ENCODE results near the gene SMYD3. TPM values are rescaled to one million over a fixed set of nuclear protein-coding genes. Genes with fewer than 3 reads are reported as not detected.

SMYD3 gene
- total RNA-seq, 1 experiment from 2014 or later = 17.4 TPM

DNA sequence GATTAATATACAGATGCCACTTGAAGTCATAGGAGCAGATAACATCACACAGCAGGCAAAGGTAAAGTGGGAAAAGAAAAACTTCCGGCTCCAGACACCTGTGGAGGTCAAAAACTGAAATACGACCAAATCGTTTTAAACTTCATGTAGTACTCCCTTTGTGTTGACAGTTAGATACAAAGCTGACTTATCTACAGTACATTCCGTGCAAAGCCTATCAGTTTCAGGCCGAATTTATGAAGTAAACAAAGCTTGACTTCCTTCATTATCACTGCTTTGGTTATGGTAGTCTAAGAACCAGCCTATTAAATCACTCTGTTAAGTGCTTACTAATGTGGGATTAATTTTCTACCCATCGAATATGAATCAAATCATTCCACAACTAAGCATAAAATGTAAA is 156.3 kb downstream of the SMYD3 start:
- H3K9me3 ChIP-seq (ENCODE audit: control insufficient read depth, insufficient read depth, low read depth, low read length) = no peaks in the 10 kb centered on the region
- ATAC-seq = no peak
- intact Hi-C loops (cut with micrococcal nuclease; ENCODE audit: unreplicated experiment) (no loop called here), in situ Hi-C loops (cut with HindIII; ENCODE audit: low pct_unique_long_range_greater_than_20kb, low sequenced_read_pairs) (no loop called here)
- no peak for DNase-seq (ENCODE audit: low read depth, low spot score)
- CTCF ChIA-PET = no interaction called here
- no peaks in the 10 kb centered on the region for H3K36me3 ChIP-seq (ENCODE audit: control insufficient read depth, insufficient read depth, low read length)
- H3K27ac ChIP-seq (ENCODE audit: low read length) = no peak overlapping the region
- no peak for TF ChIP-seq TCF7L2 (IDR thresholded peaks at IDR 0.05; ENCODE audit: low read depth, low read length)
- TF ChIP-seq, protein P1, sequence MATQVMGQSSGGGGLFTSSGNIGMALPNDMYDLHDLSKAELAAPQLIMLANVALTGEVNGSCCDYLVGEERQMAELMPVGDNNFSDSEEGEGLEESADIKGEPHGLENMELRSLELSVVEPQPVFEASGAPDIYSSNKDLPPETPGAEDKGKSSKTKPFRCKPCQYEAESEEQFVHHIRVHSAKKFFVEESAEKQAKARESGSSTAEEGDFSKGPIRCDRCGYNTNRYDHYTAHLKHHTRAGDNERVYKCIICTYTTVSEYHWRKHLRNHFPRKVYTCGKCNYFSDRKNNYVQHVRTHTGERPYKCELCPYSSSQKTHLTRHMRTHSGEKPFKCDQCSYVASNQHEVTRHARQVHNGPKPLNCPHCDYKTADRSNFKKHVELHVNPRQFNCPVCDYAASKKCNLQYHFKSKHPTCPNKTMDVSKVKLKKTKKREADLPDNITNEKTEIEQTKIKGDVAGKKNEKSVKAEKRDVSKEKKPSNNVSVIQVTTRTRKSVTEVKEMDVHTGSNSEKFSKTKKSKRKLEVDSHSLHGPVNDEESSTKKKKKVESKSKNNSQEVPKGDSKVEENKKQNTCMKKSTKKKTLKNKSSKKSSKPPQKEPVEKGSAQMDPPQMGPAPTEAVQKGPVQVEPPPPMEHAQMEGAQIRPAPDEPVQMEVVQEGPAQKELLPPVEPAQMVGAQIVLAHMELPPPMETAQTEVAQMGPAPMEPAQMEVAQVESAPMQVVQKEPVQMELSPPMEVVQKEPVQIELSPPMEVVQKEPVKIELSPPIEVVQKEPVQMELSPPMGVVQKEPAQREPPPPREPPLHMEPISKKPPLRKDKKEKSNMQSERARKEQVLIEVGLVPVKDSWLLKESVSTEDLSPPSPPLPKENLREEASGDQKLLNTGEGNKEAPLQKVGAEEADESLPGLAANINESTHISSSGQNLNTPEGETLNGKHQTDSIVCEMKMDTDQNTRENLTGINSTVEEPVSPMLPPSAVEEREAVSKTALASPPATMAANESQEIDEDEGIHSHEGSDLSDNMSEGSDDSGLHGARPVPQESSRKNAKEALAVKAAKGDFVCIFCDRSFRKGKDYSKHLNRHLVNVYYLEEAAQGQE (IDR thresholded peaks at IDR 0.05; ENCODE audit: insufficient read depth in 1 of 2, low read depth in 2 of 2, low read length in 1 of 2) = no peak
- TF ChIP-seq CTCF (IDR thresholded peaks at IDR 0.05) = no peak
- POLR2A ChIA-PET = no interaction called here
- no peaks in the 10 kb centered on the region for H3K27me3 ChIP-seq (ENCODE audit: control insufficient read depth, insufficient read depth, low read length)
- BruUV-seq (replicated peaks) = no TSS peak
- no peak overlapping the region for H3K4me3 ChIP-seq (ENCODE audit: low read depth in 2 of 2, low read length in 2 of 2)
- no peaks in the 10 kb centered on the region for H3K4me1 ChIP-seq (ENCODE audit: control insufficient read depth, insufficient read depth, low read length)

DNA sequence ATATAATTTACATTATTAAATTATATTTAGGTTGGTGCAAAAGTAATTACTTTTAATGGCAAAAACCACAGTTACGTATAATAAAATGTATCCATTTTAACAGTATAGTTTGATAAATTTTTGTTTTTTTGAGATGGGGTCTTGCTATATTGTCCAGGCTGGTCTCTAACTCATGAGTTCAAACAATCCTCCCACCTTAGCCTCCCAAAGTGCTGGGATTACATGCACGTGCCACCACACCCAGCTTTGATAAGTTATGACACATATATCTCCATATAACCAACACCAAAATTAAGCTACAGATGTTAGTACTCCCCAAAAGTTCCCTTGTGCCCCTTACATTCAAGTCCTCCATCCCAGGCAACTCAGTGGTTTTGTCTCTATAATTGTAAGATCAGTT is 163.1 kb downstream of the SMYD3 start:
- ChIA-PET CTCF (no interaction called here), POLR2A (no interaction called here)
- H3K4me3 ChIP-seq (ENCODE audit: low read depth in 2 of 2, low read length in 2 of 2) = no peak overlapping the region
- in situ Hi-C loops (cut with HindIII; ENCODE audit: low pct_unique_long_range_greater_than_20kb, low sequenced_read_pairs) = no loop called here
- no peak for DNase-seq (ENCODE audit: low read depth, low spot score)
- TF ChIP-seq POLR2AphosphoS5 (IDR thresholded peaks at IDR 0.05; ENCODE audit: low read depth, low read length) = no peak
- TF ChIP-seq SIN3A (IDR thresholded peaks at IDR 0.05; ENCODE audit: borderline replicate concordance, insufficient read depth, low read depth, low read length) = no peak
- TF ChIP-seq CTCF (IDR thresholded peaks at IDR 0.05) = no peak
- TF ChIP-seq, protein P1 (IDR thresholded peaks at IDR 0.05; ENCODE audit: insufficient read depth in 1 of 2, low read depth in 2 of 2, low read length in 1 of 2) = no peak
- no peak for TF ChIP-seq TCF7L2 (IDR thresholded peaks at IDR 0.05; ENCODE audit: low read depth, low read length)
- intact Hi-C loops (cut with micrococcal nuclease; ENCODE audit: unreplicated experiment) = no loop called here
- no peaks in the 10 kb centered on the region for H3K27me3 ChIP-seq (ENCODE audit: control insufficient read depth, insufficient read depth, low read length)
- H3K36me3 ChIP-seq (ENCODE audit: control insufficient read depth, insufficient read depth, low read length) = no peaks in the 10 kb centered on the region
- BruUV-seq (replicated peaks) = no TSS peak
- H3K9me3 ChIP-seq (ENCODE audit: control insufficient read depth, insufficient read depth, low read depth, low read length) = no peaks in the 10 kb centered on the region
- ATAC-seq = no peak
- no peak overlapping the region for H3K27ac ChIP-seq (ENCODE audit: low read length)
- H3K4me1 ChIP-seq (ENCODE audit: control insufficient read depth, insufficient read depth, low read length) = no peaks in the 10 kb centered on the region

Data from Panc1 (cell line).